Caco-2 (cell line): ENCODE data around the gene SVIL. TPM values are rescaled to one million over a fixed set of nuclear protein-coding genes. Genes with fewer than 3 reads are reported as not detected.

Experiments
- BruUV-seq: library from RNA; stranded (reverse); fragments of 400-500 nt; replicated peaks from 2 replicates; lab custom pipeline; 2021; lab: Mats Ljungman, UMichigan
- CTCF ChIA-PET: fragments of 300-600 bp; sonication (Branson Sonifier 250); formaldehyde crosslinking; loops from one replicate; lab custom pipeline; 2022; ENCODE audit warnings: antibody characterized with exemption; lab: Charles Lee
- POLR2A ChIA-PET: fragments of 300-600 bp; sonication (Branson Sonifier 250); formaldehyde crosslinking; loops from one replicate; lab custom pipeline; 2022; ENCODE audit warnings: antibody characterized with exemption; lab: Charles Lee
- DNase-seq, 2 experiments: peaks; one replicate each; pipeline versions ENCODE4 v3.0.0 to v3.0.0-alpha.2; 2020 to 2022
- H3K27me3 ChIP-seq: replicated peaks from 2 replicates; pipeline ENCODE4 v1.6.0; 2011; ENCODE audit warnings: low read length; ENCODE audit not compliant: control insufficient read depth, insufficient read depth
- H3K36me3 ChIP-seq: 2 replicates; pipeline ENCODE4 v1.5.1; 2011; ENCODE audit warnings: low read length; ENCODE audit not compliant: control insufficient read depth, insufficient read depth
- H3K4me1 ChIP-seq: fragments of 250-450 bp; sonication (Bioruptor Pico); 2 replicates; pipeline ENCODE4 v1.5.1; 2020; ENCODE audit warnings: mild to moderate bottlenecking
- H3K4me3 ChIP-seq: 2 replicates; pipeline ENCODE4 v1.5.1; 2011; ENCODE audit warnings: low read depth, mild to moderate bottlenecking, control low read depth, low read length
- H3K9me3 ChIP-seq: fragments of 250-450 bp; sonication (Bioruptor Pico); 2 replicates; pipeline ENCODE4 v1.5.1; 2020; ENCODE audit warnings: mild to moderate bottlenecking, moderate library complexity
- H3K27ac Mint-ChIP-seq: one replicate; pipeline ENCODE4 v1.8.0; 2022; ENCODE audit warnings: mixed read lengths; ENCODE audit not compliant: unreplicated experiment
- H3K27me3 Mint-ChIP-seq: one replicate; pipeline ENCODE4 v1.8.0; 2022; ENCODE audit warnings: mixed read lengths; ENCODE audit not compliant: insufficient read depth, unreplicated experiment
- H3K36me3 Mint-ChIP-seq: one replicate; pipeline ENCODE4 v1.8.0; 2022; ENCODE audit warnings: mild to moderate bottlenecking, mixed read lengths; ENCODE audit not compliant: insufficient read depth, unreplicated experiment
- H3K4me1 Mint-ChIP-seq: one replicate; pipeline ENCODE4 v1.8.0; 2022; ENCODE audit warnings: low read depth, mixed read lengths; ENCODE audit not compliant: unreplicated experiment
- H3K4me3 Mint-ChIP-seq: one replicate; pipeline ENCODE4 v1.8.0; 2022; ENCODE audit warnings: mild to moderate bottlenecking, moderate library complexity, mixed read lengths; ENCODE audit not compliant: unreplicated experiment
- H3K9me3 Mint-ChIP-seq: one replicate; pipeline ENCODE4 v1.8.0; 2022; ENCODE audit warnings: mixed read lengths; ENCODE audit not compliant: unreplicated experiment
- intact Hi-C: fragments of 100-400 bp; cut with micrococcal nuclease; formaldehyde crosslinking; loops from one replicate; pipeline ENCODE4 v1.10.0; 2022; ENCODE audit not compliant: unreplicated experiment
- total RNA-seq: library from RNA; stranded (reverse); gene quantifications from 2 replicates; pipeline ENCODE4 v1.2.3, GENCODE V29; 2022
- TF ChIP-seq, protein P1 (sequence below), 2 experiments: fragments of 200-600 bp in 1 of 2; IDR thresholded peaks; 1 replicate in 1 of 2; 2 replicates in 1 of 2; pipeline versions ENCODE4 v1.5.1 to v1.8.0; 2011 to 2022; ENCODE audit warnings: antibody characterized with exemption in 1 of 2, control low read depth in 1 of 2, inconsistent platforms in 1 of 2, low read depth in 1 of 2, low read length in 1 of 2, mild to moderate bottlenecking in 1 of 2, moderate library complexity in 1 of 2; ENCODE audit not compliant: insufficient read depth in 1 of 2, severe bottlenecking in 1 of 2, unreplicated experiment in 1 of 2

Gene SVIL
- total RNA-seq, 1 experiment from 2014 or later: 54.4 TPM

DNA sequence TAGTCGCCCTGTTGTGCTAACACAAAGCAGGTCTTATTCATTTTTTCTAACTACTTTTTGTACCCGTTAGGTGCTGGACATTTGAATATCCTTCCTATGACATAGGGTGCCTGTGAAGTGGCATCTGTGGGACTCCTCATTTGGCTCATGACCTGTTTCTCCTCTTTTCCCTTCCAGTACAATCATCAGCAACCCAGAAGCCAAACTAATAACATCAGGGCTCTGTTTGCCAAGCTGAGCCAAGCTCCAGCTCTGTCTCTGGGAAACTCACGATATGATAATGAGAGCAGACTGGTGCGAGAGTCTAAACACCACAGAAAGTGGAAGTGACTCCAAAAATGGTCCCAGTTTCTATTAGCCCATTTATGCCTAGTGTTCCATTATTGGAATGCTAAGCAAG lies 92.0 kb downstream of the SVIL start:
- TF ChIP-seq, protein P1, sequence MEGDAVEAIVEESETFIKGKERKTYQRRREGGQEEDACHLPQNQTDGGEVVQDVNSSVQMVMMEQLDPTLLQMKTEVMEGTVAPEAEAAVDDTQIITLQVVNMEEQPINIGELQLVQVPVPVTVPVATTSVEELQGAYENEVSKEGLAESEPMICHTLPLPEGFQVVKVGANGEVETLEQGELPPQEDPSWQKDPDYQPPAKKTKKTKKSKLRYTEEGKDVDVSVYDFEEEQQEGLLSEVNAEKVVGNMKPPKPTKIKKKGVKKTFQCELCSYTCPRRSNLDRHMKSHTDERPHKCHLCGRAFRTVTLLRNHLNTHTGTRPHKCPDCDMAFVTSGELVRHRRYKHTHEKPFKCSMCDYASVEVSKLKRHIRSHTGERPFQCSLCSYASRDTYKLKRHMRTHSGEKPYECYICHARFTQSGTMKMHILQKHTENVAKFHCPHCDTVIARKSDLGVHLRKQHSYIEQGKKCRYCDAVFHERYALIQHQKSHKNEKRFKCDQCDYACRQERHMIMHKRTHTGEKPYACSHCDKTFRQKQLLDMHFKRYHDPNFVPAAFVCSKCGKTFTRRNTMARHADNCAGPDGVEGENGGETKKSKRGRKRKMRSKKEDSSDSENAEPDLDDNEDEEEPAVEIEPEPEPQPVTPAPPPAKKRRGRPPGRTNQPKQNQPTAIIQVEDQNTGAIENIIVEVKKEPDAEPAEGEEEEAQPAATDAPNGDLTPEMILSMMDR (IDR thresholded peaks at IDR 0.05; ENCODE audit: insufficient read depth in 1 of 2, low read depth in 1 of 2, low read length in 1 of 2, severe bottlenecking in 1 of 2, unreplicated experiment in 1 of 2): no peak
- BruUV-seq: no TSS peak
- H3K9me3 ChIP-seq: no peaks in the 10 kb centered on the region
- intact Hi-C loops: no loop called here
- Mint-ChIP-seq H3K27me3 (no peaks in the 10 kb centered on the region), H3K36me3 (peaks cover 11% of the 10 kb centered on the region), H3K9me3 (no peaks in the 10 kb centered on the region), H3K4me3 (no peak overlapping the region), H3K27ac (no peak overlapping the region), H3K4me1 (peaks cover 7% of the 10 kb centered on the region)
- H3K36me3 ChIP-seq: no peaks in the 10 kb centered on the region
- no peak for DNase-seq
- CTCF ChIA-PET: no interaction called here
- H3K27me3 ChIP-seq: no peaks in the 10 kb centered on the region
- no peak overlapping the region for H3K4me3 ChIP-seq
- H3K4me1 ChIP-seq: 0 out of 2 replicates have a peak, but pooled peaks cover 4% of the 10 kb centered on the region
- POLR2A ChIA-PET: no interaction called here

DNA sequence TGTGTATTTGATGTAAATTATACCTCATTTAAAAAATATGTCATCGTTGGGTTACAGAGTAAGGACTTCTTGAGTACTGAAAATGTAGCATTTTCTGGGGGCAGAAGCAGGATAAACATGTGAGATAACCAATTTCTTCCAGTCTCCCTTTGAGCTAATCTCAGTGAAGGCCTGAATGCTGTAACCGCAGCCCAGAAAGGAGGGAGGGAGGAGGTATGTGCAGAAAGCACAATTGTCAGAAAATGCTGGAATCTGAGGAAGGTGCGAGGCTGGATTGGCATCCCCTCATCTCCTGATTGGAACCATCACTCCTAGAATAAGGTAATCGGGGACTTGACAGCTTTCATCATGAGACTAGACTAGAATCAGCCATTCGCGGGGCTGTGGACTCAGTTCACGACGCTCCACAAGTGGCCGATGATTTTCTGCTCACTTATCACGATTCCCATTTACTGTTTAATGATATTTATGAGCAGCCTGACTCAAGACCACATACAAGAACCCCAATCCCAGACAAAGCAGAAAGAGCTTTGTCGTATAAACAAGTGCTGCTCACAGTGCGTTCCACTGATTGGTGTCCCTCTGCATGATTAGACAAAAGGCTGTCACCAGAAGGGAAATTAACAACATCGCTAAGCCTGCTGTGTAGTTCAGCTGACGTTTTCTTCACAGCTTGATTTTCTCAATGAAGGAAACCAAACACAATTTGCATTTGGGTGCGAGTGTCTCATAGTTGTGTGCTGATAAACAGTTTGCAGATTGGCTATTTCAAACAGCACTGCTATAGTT lies 93.2 kb downstream of the SVIL start:
- H3K36me3 ChIP-seq: no peaks in the 10 kb centered on the region
- Mint-ChIP-seq H3K9me3 (no peaks in the 10 kb centered on the region), H3K36me3 (peaks cover 10% of the 10 kb centered on the region), H3K27me3 (no peaks in the 10 kb centered on the region), H3K27ac (no peak overlapping the region), H3K4me1 (peaks cover 7% of the 10 kb centered on the region), H3K4me3 (no peak overlapping the region)
- TF ChIP-seq, protein P1 (IDR thresholded peaks at IDR 0.05; ENCODE audit: insufficient read depth in 1 of 2, low read depth in 1 of 2, low read length in 1 of 2, severe bottlenecking in 1 of 2, unreplicated experiment in 1 of 2): no peak
- intact Hi-C loops: no loop called here
- H3K9me3 ChIP-seq: no peaks in the 10 kb centered on the region
- no peak overlapping the region for H3K4me3 ChIP-seq
- H3K27me3 ChIP-seq: no peaks in the 10 kb centered on the region
- no peak for DNase-seq
- ChIA-PET POLR2A (no interaction called here), CTCF (no interaction called here)
- H3K4me1 ChIP-seq: peaks cover 12% of the 10 kb centered on the region
- BruUV-seq: no TSS peak

DNA sequence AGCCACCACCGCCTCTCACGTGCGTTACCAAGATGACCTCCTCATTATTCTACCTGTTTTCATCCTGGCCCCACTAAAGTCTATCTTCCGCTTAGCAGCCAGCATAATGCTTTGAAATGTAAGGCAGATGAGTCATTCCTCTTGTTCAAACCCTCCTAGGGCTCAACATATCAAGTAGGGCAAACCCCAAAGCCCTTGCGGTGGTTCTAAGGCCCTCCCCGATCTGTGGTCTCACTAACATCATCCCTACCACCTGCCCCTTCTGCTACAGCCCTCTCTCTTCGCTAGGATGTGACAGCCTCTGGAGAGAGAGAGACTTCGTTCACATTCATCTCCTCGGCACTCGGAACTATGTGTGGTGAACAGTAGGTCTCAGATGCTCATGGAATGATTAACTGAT lies 94.8 kb downstream of the SVIL start:
- Mint-ChIP-seq H3K4me1 (peaks cover 18% of the 10 kb centered on the region), H3K9me3 (no peaks in the 10 kb centered on the region), H3K4me3 (no peak overlapping the region), H3K27me3 (no peaks in the 10 kb centered on the region), H3K36me3 (peaks cover 13% of the 10 kb centered on the region), H3K27ac (no peak overlapping the region)
- Histone ChIP-seq H3K36me3 (no peaks in the 10 kb centered on the region), H3K9me3 (no peaks in the 10 kb centered on the region), H3K27me3 (no peaks in the 10 kb centered on the region), H3K4me1 (peaks cover 26% of the 10 kb centered on the region), H3K4me3 (no peak overlapping the region)
- intact Hi-C loops: no loop called here
- CTCF ChIA-PET: no interaction called here
- POLR2A ChIA-PET: no interaction called here
- DNase-seq: no peak
- TF ChIP-seq, protein P1 (IDR thresholded peaks at IDR 0.05; ENCODE audit: insufficient read depth in 1 of 2, low read depth in 1 of 2, low read length in 1 of 2, severe bottlenecking in 1 of 2, unreplicated experiment in 1 of 2): no peak
- no TSS peak for BruUV-seq
